Osteocyte (in vitro differentiated cells): ENCODE data around the gene TTC24. TPM values are rescaled to one million over a fixed set of nuclear protein-coding genes. Genes with fewer than 3 reads are reported as not detected.

Experiments used
- DNase-seq: peaks from one replicate; pipeline ENCODE4 v3.0.0; 2021; ENCODE audit warnings: mixed read lengths; ENCODE audit not compliant: unreplicated experiment; ENCODE audit errors: extremely low spot score
- H3K27ac Mint-ChIP-seq: one replicate; pipeline ENCODE4 v1.8.0; 2021; ENCODE audit warnings: mild to moderate bottlenecking, mixed read lengths; ENCODE audit not compliant: unreplicated experiment
- H3K27me3 Mint-ChIP-seq: one replicate; pipeline ENCODE4 v1.8.0; 2021; ENCODE audit warnings: mixed read lengths; ENCODE audit not compliant: unreplicated experiment
- H3K36me3 Mint-ChIP-seq: one replicate; pipeline ENCODE4 v1.8.0; 2021; ENCODE audit warnings: mixed read lengths; ENCODE audit not compliant: unreplicated experiment
- H3K4me1 Mint-ChIP-seq: one replicate; pipeline ENCODE4 v1.8.0; 2021; ENCODE audit warnings: mixed read lengths; ENCODE audit not compliant: unreplicated experiment
- H3K4me3 Mint-ChIP-seq: one replicate; pipeline ENCODE4 v1.8.0; 2021; ENCODE audit warnings: mild to moderate bottlenecking, moderate library complexity, mixed read lengths; ENCODE audit not compliant: unreplicated experiment
- H3K9me3 Mint-ChIP-seq: one replicate; pipeline ENCODE4 v1.8.0; 2021; ENCODE audit warnings: mixed read lengths; ENCODE audit not compliant: unreplicated experiment
- total RNA-seq: library from RNA; stranded (reverse); gene quantifications from 2 replicates; pipeline ENCODE4 v1.2.1, GENCODE V29; 2021
- TF ChIP-seq, protein P1 (sequence below): fragments of 200-600 bp; sonication (generic); IDR thresholded peaks from 2 replicates; pipeline ENCODE4 v1.5.0; 2021; ENCODE audit warnings: antibody characterized with exemption, mild to moderate bottlenecking, moderate library complexity

TTC24 gene
- total RNA-seq, 1 donor from 2014 or later: not detected

DNA sequence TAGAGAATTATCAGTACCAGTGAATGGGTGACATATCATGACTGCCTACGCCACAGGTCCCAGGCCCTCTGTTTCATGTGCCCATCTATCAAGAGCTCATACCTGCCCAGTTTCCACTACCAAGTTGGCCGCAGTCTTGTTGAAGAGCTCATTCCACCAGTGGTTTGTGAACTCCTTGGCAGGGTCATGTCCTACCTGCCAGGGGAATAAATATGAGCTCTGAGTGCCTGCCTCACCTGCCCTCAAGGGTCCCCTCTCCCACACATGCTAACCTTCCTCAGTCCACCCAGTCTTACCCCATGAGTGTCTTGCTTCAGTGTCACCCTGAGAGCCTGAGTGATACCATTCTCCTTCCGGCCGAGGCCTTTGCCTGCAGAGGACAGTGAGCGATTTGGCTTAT, 18.6 kb downstream of the TTC24 start:
- DNase-seq: no peak
- Mint-ChIP-seq H3K27ac (no peak overlapping the region), H3K4me3 (no peak overlapping the region), H3K9me3 (no peaks in the 10 kb centered on the region), H3K27me3 (no peaks in the 10 kb centered on the region), H3K36me3 (peaks cover 9% of the 10 kb centered on the region), H3K4me1 (peaks cover 18% of the 10 kb centered on the region)
- TF ChIP-seq, protein P1, sequence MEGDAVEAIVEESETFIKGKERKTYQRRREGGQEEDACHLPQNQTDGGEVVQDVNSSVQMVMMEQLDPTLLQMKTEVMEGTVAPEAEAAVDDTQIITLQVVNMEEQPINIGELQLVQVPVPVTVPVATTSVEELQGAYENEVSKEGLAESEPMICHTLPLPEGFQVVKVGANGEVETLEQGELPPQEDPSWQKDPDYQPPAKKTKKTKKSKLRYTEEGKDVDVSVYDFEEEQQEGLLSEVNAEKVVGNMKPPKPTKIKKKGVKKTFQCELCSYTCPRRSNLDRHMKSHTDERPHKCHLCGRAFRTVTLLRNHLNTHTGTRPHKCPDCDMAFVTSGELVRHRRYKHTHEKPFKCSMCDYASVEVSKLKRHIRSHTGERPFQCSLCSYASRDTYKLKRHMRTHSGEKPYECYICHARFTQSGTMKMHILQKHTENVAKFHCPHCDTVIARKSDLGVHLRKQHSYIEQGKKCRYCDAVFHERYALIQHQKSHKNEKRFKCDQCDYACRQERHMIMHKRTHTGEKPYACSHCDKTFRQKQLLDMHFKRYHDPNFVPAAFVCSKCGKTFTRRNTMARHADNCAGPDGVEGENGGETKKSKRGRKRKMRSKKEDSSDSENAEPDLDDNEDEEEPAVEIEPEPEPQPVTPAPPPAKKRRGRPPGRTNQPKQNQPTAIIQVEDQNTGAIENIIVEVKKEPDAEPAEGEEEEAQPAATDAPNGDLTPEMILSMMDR: no peak

- H3K9me3 Mint-ChIP-seq: no peaks in the 10 kb centered on the region
- H3K4me1 Mint-ChIP-seq: peaks cover 18% of the 10 kb centered on the region
- no peak overlapping the region for H3K4me3 Mint-ChIP-seq
- H3K36me3 Mint-ChIP-seq: peaks cover 9% of the 10 kb centered on the region
- TF ChIP-seq, protein P1: no peak
- DNase-seq: no peak
- no peaks in the 10 kb centered on the region for H3K27me3 Mint-ChIP-seq
- no peak overlapping the region for H3K27ac Mint-ChIP-seq
These were observed 19.4 kb downstream of the TTC24 start for GRCh38 chr1:156598731-156599432.

GRCh38 chr1:156599811-156600210, 20.3 kb downstream of the TTC24 start:
- Mint-ChIP-seq H3K36me3 (peaks cover 9% of the 10 kb centered on the region), H3K27me3 (no peaks in the 10 kb centered on the region), H3K9me3 (no peaks in the 10 kb centered on the region), H3K4me1 (peaks cover 18% of the 10 kb centered on the region), H3K27ac (no peak overlapping the region), H3K4me3 (peak overlapping the region; percentile 99)
- TF ChIP-seq, protein P1: no peak
- DNase-seq: no peak

DNA sequence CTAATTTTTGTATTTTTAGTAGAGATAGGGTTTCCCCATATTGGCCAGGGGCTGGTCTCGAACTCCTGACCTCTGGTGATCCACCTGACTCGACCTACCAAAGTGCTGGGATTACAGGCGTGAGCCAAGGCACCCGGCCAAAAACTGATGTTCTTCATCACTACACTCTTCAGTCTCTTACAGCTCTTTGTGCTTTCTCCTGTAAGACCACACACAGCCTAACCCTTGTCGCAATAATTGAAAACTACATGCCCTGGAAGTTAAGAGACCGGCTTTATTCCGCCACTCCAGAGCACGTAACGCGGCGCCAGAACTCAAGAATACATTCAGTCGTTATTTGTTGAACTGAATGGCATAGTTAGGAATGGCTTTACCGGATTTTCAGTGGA, 21.2 kb downstream of the TTC24 start:
- peaks cover 5% of the 10 kb centered on the region for H3K36me3 Mint-ChIP-seq
- DNase-seq: no peak
- H3K9me3 Mint-ChIP-seq: no peaks in the 10 kb centered on the region
- H3K27ac Mint-ChIP-seq: peak overlapping the region; percentile 91
- peaks cover 18% of the 10 kb centered on the region for H3K4me1 Mint-ChIP-seq
- TF ChIP-seq, protein P1: no peak
- H3K4me3 Mint-ChIP-seq: peak overlapping the region; percentile 99
- no peaks in the 10 kb centered on the region for H3K27me3 Mint-ChIP-seq

DNA sequence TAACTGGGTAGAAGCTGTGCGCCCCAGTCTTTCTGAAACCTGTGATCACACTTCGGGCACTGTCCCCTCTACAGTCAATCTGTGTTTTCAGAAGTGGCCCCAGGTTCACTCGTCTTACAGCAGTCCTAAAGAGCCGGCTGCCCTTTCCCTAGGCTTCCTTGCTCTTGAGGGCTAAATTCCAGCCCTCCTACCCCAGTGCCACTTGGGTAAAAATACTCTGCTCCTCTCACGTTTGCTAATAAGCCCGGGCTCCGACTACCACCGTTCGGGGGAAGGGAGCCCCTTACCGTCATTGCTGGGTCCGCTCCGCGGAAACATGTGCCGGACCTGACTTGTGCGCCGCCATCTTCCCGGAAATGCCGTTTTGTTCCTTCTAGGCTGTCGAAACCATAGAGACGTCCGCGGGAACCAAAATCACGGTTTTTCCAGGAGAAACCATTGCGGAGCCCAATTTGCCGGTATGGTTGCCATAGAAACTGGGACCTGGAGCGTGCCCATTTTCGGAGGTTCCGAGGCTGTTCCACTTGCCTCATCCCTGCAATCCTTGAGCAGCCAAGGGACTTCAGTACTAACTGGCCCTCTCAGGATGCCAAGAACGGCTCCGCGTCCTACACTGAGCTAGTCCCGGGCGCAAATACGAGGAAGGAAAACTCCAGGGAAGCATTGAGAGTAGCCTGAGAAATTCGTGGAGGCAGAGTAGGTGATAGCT, 21.8 kb downstream of the TTC24 start, which contains the start of gene GPATCH4:
Gene GPATCH4, minus strand, starts transcription at position 358 of the 709 bp plus-strand sequence.
- peak within 1 kb of the TSS; percentile 91 for H3K27ac Mint-ChIP-seq
- H3K4me1 Mint-ChIP-seq: peaks cover 18% of the 10 kb centered on the region
- H3K4me3 Mint-ChIP-seq: peak within 1 kb of the TSS; percentile 99
- H3K36me3 Mint-ChIP-seq: peaks cover 4% of the 10 kb centered on the region
- TF ChIP-seq, protein P1: no peak
- no peaks in the 10 kb centered on the region for H3K27me3 Mint-ChIP-seq
- DNase-seq: peak; percentile 93
- H3K9me3 Mint-ChIP-seq: no peaks in the 10 kb centered on the region
